Neural cell (in vitro differentiated cells): Measurements from ENCODE around the gene BBS12. TPM values are rescaled to one million over a fixed set of nuclear protein-coding genes. Genes with fewer than 3 reads are reported as not detected.

Source experiments
- H2AFZ ChIP-seq: fragments of 200-600, 300-800 bp; sonication (generic), shearing (Covaris generic); 2 replicates; pipeline ENCODE4 v1.6.0; 2014; ENCODE audit warnings: low read depth, mild to moderate bottlenecking, antibody characterized with exemption, low read length, moderate library complexity
- H3F3A ChIP-seq: fragments of 200-600 bp; shearing (Covaris generic); 2 replicates; pipeline ENCODE4 v1.6.1; 2016; ENCODE audit warnings: mild to moderate bottlenecking, moderate library complexity, mixed read lengths, antibody characterized with exemption, low read length; ENCODE audit not compliant: insufficient read depth, poor library complexity, severe bottlenecking
- H3K27ac ChIP-seq: fragments of 200-600, 300-800 bp; sonication (generic), shearing (Covaris generic); 2 replicates; pipeline ENCODE4 v1.5.1; 2014; ENCODE audit warnings: mild to moderate bottlenecking, low read length, moderate library complexity
- H3K27me3 ChIP-seq: fragments of 300-800, 200-600 bp; sonication (generic), shearing (Covaris generic); 2 replicates; pipeline ENCODE4 v1.6.0; 2014; ENCODE audit warnings: mild to moderate bottlenecking, low read depth, low read length, moderate library complexity; ENCODE audit not compliant: insufficient read depth
- H3K36me3 ChIP-seq: fragments of 300-800, 200-600 bp; sonication (generic), shearing (Covaris generic); 2 replicates; pipeline ENCODE4 v1.5.1; 2014; ENCODE audit warnings: mild to moderate bottlenecking, antibody characterized with exemption, low read length, moderate library complexity; ENCODE audit not compliant: insufficient read depth
- H3K4me2 ChIP-seq: fragments of 300-800, 200-600 bp; sonication (generic), shearing (Covaris generic); 2 replicates; pipeline ENCODE4 v1.6.0; 2014; ENCODE audit warnings: mild to moderate bottlenecking, low read length
- H3K4me3 ChIP-seq: fragments of 300-800, 200-600 bp; sonication (generic), shearing (Covaris generic); 2 replicates; pipeline ENCODE4 v1.5.1; 2014; ENCODE audit warnings: mild to moderate bottlenecking, low read length, moderate library complexity
- H3K79me2 ChIP-seq: fragments of 200-600 bp; shearing (Covaris generic); replicated peaks from 2 replicates; pipeline ENCODE4 v1.6.0; 2014; ENCODE audit warnings: mild to moderate bottlenecking, low read length, moderate library complexity; ENCODE audit not compliant: insufficient read depth
- H3K9ac ChIP-seq: fragments of 300-800, 200-600 bp; sonication (generic), shearing (Covaris generic); 2 replicates; pipeline ENCODE4 v1.6.1; 2016; ENCODE audit warnings: mild to moderate bottlenecking, low read length, mixed read lengths
- H3K9me2 ChIP-seq: fragments of 200-600 bp; shearing (Covaris generic); 2 replicates; pipeline ENCODE4 v1.6.1; 2016; ENCODE audit warnings: mild to moderate bottlenecking, low read length, mixed read lengths; ENCODE audit not compliant: insufficient read depth
- H3K9me3 ChIP-seq: fragments of 200-600, 300-800 bp; sonication (generic), shearing (Covaris generic); 2 replicates; pipeline ENCODE4 v1.6.1; 2016; ENCODE audit warnings: mild to moderate bottlenecking, mixed run types, low read length, moderate library complexity, mixed read lengths
- H4K20me1 ChIP-seq: fragments of 200-600 bp; shearing (Covaris generic); 2 replicates; pipeline ENCODE4 v1.6.1; 2016; ENCODE audit warnings: mild to moderate bottlenecking, mixed run types; ENCODE audit not compliant: insufficient read depth
- CTCF ChIP-seq: fragments of 450-650 bp; IDR thresholded peaks from 2 replicates; pipeline ENCODE4 v1.5.1; 2014; ENCODE audit warnings: antibody characterized with exemption, mild to moderate bottlenecking, moderate library complexity; ENCODE audit not compliant: poor library complexity, severe bottlenecking
- MXI1 ChIP-seq: fragments of 450-650 bp; conservative IDR thresholded peaks from 2 replicates; pipeline ENCODE4 v1.6.1; 2014; ENCODE audit warnings: antibody characterized with exemption, mild to moderate bottlenecking; ENCODE audit not compliant: poor library complexity, severe bottlenecking
- RAD21 ChIP-seq: fragments of 450-650 bp; conservative IDR thresholded peaks from 2 replicates; pipeline ENCODE4 v1.6.1; 2014; ENCODE audit warnings: antibody characterized with exemption, mild to moderate bottlenecking, moderate library complexity
- REST ChIP-seq: IDR thresholded peaks from 2 replicates; pipeline ENCODE4 v1.6.1; 2012; ENCODE audit warnings: borderline replicate concordance
- SMC3 ChIP-seq: fragments of 450-650 bp; conservative IDR thresholded peaks from 2 replicates; pipeline ENCODE4 v1.6.1; 2014; ENCODE audit warnings: antibody characterized with exemption, mild to moderate bottlenecking, moderate library complexity; ENCODE audit not compliant: poor library complexity
- polyA plus RNA-seq: library from polyadenylated mRNA; depleted of rRNA; stranded (reverse); fragments of >200 nt; gene quantifications from 2 replicates; pipeline ENCODE4 v1.2.3, GENCODE V29; 2014

Gene BBS12
- polyA plus RNA-seq, 1 donor from 2014 or later, result 3.7 TPM

DNA sequence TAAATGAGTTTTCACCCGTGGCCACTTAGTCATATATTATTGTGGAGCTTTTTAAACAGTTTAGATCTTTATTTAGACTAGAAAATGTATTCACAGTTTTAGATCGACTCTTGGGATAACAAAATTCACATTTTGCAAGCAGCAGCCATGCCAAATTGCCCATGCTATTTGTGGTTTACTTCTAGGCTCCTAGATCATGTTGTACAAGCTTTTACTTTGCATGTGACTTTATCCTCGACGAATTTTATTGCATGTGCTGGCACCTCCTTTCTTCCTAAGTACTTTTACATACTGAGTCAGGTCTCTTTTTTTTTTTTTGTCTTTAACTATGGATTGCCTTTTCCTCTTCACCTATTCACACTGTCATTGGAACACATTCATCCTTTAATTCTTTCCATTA, 23.2 kb downstream of the BBS12 start:
- Histone ChIP-seq H4K20me1 (no peaks in the 10 kb centered on the region), H3K27ac (no peak overlapping the region), H3K9me2 (no peaks in the 10 kb centered on the region), H3K27me3 (no peaks in the 10 kb centered on the region), H3K4me2 (no peak overlapping the region), H3K36me3 (no peaks in the 10 kb centered on the region), H2AFZ (no peak overlapping the region), H3K9me3 (no peaks in the 10 kb centered on the region), H3K79me2 (no peaks in the 10 kb centered on the region), H3K9ac (no peak overlapping the region), H3F3A (no peaks in the 10 kb centered on the region), H3K4me3 (no peak overlapping the region)
- TF ChIP-seq SMC3, result no peak
- TF ChIP-seq MXI1, result no peak
- TF ChIP-seq RAD21, result no peak
- no peak for TF ChIP-seq REST

DNA sequence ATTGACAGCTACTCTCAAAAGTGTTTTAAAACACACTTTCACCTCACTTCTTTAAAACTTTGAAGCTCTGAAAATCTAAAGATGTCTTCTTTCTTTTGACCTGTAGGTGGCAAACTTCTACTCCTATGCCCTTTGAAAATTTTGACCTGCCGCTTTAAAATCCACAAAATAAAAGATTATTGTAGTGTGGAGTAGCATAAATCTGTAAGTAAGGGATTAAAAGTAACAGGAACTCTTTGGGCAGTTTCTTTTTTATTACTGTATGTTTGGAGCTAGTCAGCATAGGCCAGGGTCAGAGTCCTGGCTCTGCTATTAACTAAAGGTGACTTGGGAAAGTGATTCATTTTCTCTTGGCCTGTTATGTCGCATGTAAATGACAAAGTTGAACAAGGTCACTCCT, 25.5 kb downstream of the BBS12 start:
- Histone ChIP-seq H3K9me2 (no peaks in the 10 kb centered on the region), H3K27me3 (no peaks in the 10 kb centered on the region), H3K4me3 (no peak overlapping the region), H3F3A (no peaks in the 10 kb centered on the region), H4K20me1 (no peaks in the 10 kb centered on the region), H3K4me2 (no peak overlapping the region), H3K9ac (no peak overlapping the region), H3K79me2 (no peaks in the 10 kb centered on the region), H2AFZ (no peak overlapping the region), H3K36me3 (no peaks in the 10 kb centered on the region), H3K27ac (no peak overlapping the region), H3K9me3 (no peaks in the 10 kb centered on the region)
- peak; percentile 77 for TF ChIP-seq SMC3
- peak; percentile 76 for TF ChIP-seq CTCF
- TF ChIP-seq RAD21, result peak; percentile 69
- no peak for TF ChIP-seq REST
